KMS-11 (cell line): ENCODE measurements around the gene AVEN.
"Not testable (repeated sequence)": the region's sequence is repeated elsewhere in the genome, so short reads cannot be mapped to it uniquely, and the experiment has no call there.

Source experiments
- H2AFZ ChIP-seq: fragments of 200-600 bp; sonication (generic); 2 replicates; pipeline ENCODE4 v1.6.1; 2016; ENCODE audit warnings: antibody characterized with exemption, mixed run types, low read depth
- H3K27ac ChIP-seq: fragments of 200-600 bp; sonication (generic); 2 replicates; pipeline ENCODE4 v1.6.1; 2016; ENCODE audit warnings: mild to moderate bottlenecking, mixed run types
- H3K27me3 ChIP-seq: fragments of 200-600 bp; sonication (generic); 2 replicates; pipeline ENCODE4 v1.6.1; 2017; ENCODE audit warnings: mild to moderate bottlenecking, low read depth, mixed run types, moderate library complexity; ENCODE audit not compliant: insufficient read depth
- H3K36me3 ChIP-seq: fragments of 200-600 bp; sonication (generic); 2 replicates; pipeline ENCODE4 v1.6.1; 2017; ENCODE audit warnings: mild to moderate bottlenecking, mixed run types; ENCODE audit not compliant: insufficient read depth
- H3K4me1 ChIP-seq: fragments of 200-600 bp; sonication (generic); 2 replicates; pipeline ENCODE4 v1.6.1; 2016; ENCODE audit warnings: mild to moderate bottlenecking, low read depth, mixed run types; ENCODE audit not compliant: poor library complexity, severe bottlenecking
- H3K4me2 ChIP-seq: fragments of 200-600 bp; sonication (generic); 2 replicates; pipeline ENCODE4 v1.7.0; 2016; ENCODE audit warnings: mild to moderate bottlenecking, mixed run types
- H3K4me3 ChIP-seq: fragments of 200-600 bp; sonication (generic); IDR thresholded peaks from 2 replicates; pipeline ENCODE4 v1.6.1; 2017; ENCODE audit warnings: low read depth, low read length, mixed read lengths; ENCODE audit not compliant: insufficient read depth
- H3K79me2 ChIP-seq: fragments of 200-600 bp; sonication (generic); 2 replicates; pipeline ENCODE4 v1.6.1; 2016; ENCODE audit warnings: low read depth, mixed run types; ENCODE audit not compliant: insufficient read depth
- H3K9ac ChIP-seq: fragments of 200-600 bp; sonication (generic); 2 replicates; pipeline ENCODE4 v1.6.1; 2016; ENCODE audit warnings: mild to moderate bottlenecking, mixed run types
- H4K20me1 ChIP-seq: fragments of 200-600 bp; sonication (generic); 2 replicates; pipeline ENCODE4 v1.6.1; 2016; ENCODE audit warnings: mild to moderate bottlenecking, mixed run types; ENCODE audit not compliant: insufficient read depth
- TF ChIP-seq, protein P1 (sequence below): fragments of 200-600 bp; sonication (generic); conservative IDR thresholded peaks from 2 replicates; pipeline ENCODE4 v1.6.1; 2017; ENCODE audit warnings: low read depth, mild to moderate bottlenecking, antibody characterized with exemption, low read length, moderate library complexity, mixed read lengths

Gene AVEN

DNA sequence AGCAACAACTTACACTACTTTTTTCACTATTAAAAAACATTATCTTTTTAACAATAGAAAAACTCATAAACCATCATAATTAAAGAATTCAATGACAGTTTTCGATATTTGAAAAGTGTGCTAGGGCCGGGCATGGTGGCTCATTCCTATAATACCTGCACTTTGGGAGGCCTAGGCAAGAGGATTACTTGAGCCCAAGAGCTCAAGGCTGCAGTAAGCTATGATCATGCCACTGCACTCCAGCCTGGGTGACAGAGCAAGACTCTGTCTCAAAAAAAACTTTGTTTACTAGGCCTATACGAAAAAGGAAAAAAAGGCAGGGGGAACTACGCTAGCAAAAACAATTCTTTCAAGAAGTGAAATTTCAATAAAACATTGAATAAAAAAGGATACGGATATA, 28.1 kb downstream of the AVEN start:
- Histone ChIP-seq H3K27me3 (no peaks in the 10 kb centered on the region), H3K79me2 (no peaks in the 10 kb centered on the region), H2AFZ (no peak overlapping the region), H3K9ac (no peak overlapping the region), H3K4me1 (no peaks in the 10 kb centered on the region), H3K36me3 (no peaks in the 10 kb centered on the region), H3K4me2 (no peak overlapping the region), H3K27ac (no peak overlapping the region), H3K4me3 (no peak overlapping the region), H4K20me1 (no peaks in the 10 kb centered on the region)
- TF ChIP-seq, protein P1, sequence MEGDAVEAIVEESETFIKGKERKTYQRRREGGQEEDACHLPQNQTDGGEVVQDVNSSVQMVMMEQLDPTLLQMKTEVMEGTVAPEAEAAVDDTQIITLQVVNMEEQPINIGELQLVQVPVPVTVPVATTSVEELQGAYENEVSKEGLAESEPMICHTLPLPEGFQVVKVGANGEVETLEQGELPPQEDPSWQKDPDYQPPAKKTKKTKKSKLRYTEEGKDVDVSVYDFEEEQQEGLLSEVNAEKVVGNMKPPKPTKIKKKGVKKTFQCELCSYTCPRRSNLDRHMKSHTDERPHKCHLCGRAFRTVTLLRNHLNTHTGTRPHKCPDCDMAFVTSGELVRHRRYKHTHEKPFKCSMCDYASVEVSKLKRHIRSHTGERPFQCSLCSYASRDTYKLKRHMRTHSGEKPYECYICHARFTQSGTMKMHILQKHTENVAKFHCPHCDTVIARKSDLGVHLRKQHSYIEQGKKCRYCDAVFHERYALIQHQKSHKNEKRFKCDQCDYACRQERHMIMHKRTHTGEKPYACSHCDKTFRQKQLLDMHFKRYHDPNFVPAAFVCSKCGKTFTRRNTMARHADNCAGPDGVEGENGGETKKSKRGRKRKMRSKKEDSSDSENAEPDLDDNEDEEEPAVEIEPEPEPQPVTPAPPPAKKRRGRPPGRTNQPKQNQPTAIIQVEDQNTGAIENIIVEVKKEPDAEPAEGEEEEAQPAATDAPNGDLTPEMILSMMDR: no peak

DNA sequence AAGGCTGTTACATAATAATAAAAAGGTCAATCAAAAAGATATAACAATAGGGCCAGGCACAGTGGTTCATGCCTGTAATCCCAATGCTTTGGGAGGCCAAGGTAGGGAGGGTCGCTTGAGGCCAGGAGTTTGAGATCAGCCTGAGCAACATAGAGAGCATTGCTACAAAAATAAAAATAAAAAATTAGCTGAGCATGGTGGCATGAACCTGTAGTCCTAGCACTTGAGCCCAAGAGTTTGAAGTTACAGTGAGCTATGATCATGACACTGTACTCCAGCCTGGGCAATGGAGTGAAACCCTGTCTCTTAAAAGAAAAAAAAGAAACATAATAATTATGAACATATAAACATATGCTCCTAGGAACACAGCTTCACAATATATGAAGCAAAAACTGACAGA, 29.3 kb downstream of the AVEN start:
- TF ChIP-seq, protein P1: no peak
- H3K27me3 ChIP-seq: no peaks in the 10 kb centered on the region
- H3K4me3 ChIP-seq: no peak overlapping the region
- no peak overlapping the region for H3K9ac ChIP-seq
- no peaks in the 10 kb centered on the region for H3K36me3 ChIP-seq
- no peak overlapping the region for H3K4me2 ChIP-seq
- H3K4me1 ChIP-seq: no peaks in the 10 kb centered on the region
- H2AFZ ChIP-seq: no peak overlapping the region
- no peak overlapping the region for H3K27ac ChIP-seq
- no peaks in the 10 kb centered on the region for H4K20me1 ChIP-seq
- H3K79me2 ChIP-seq: no peaks in the 10 kb centered on the region

DNA sequence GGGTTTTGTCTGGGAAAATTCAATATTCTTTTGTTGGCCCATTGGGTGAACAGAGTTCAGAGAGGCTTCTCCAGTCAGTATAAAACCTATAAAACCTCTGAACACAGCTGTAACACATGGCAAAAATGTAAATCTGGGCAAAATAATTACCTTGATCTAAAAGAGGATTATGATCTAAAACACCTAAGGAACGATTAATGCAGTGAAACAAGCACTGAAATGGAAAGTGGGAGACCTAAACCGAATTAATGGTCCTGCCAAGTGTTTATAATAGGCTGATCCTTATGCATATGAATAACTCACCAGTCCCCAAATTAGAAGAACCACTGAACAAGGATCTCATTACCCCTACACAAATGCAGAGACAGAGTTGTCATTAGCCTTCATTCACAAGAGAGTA, 32.6 kb downstream of the AVEN start:
- H3K4me3 ChIP-seq: no peak overlapping the region
- H3K27me3 ChIP-seq: no peaks in the 10 kb centered on the region
- H3K9ac ChIP-seq: no peak overlapping the region
- H3K27ac ChIP-seq: no peak overlapping the region
- H3K4me1 ChIP-seq: no peaks in the 10 kb centered on the region
- no peak overlapping the region for H3K4me2 ChIP-seq
- H2AFZ ChIP-seq: no peak overlapping the region
- TF ChIP-seq, protein P1: no peak
- H4K20me1 ChIP-seq: no peaks in the 10 kb centered on the region
- H3K36me3 ChIP-seq: no peaks in the 10 kb centered on the region
- no peaks in the 10 kb centered on the region for H3K79me2 ChIP-seq

DNA sequence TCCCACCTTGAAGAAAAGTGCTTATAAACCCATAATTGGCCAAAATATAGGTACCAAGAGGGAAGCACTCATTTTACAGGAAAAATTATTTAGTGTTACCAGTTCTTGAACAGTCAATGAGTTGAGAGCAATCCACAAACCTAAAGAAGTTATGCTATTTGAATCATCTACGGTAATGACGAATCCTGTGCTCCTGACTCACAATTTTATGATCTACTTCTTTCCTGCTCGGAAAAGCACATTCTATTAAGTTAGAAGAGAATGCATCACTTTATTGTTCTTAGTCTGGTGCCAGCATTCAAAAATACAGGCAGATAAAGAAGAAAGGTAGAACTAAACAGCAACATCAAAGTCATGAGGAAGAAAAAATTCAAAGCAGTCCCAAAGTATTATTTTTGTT, 37.5 kb downstream of the AVEN start:
- Histone ChIP-seq H3K27me3 (no peaks in the 10 kb centered on the region), H3K4me1 (no peaks in the 10 kb centered on the region), H3K27ac (no peak overlapping the region), H3K36me3 (no peaks in the 10 kb centered on the region), H4K20me1 (no peaks in the 10 kb centered on the region), H3K79me2 (no peaks in the 10 kb centered on the region), H3K4me3 (no peak overlapping the region), H3K9ac (no peak overlapping the region), H2AFZ (no peak overlapping the region), H3K4me2 (no peak overlapping the region)
- TF ChIP-seq, protein P1: no peak

DNA sequence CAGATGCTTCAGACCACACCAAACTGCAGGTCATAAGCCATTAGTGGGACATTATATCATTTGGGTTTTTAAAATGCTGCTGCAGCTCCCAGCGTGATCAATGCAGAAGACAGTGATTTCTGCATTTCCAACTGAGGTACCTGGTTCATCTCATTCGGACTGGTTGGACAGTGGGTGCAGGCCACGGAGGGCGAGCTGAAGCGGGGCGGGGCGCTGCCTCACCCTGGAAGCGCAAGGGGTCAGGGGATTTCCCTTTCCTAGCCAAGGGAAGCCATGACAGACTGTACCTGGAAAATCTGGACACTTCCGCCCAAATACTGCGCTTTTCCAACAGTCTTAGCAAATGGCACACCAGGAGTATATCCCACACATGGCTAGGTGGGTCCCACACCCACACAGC, 43.3 kb downstream of the AVEN start:
- H3K36me3 ChIP-seq, H3K27ac ChIP-seq, H3K4me3 ChIP-seq, H4K20me1 ChIP-seq, H2AFZ ChIP-seq, H3K27me3 ChIP-seq, H3K9ac ChIP-seq, H3K4me2 ChIP-seq, H3K79me2 ChIP-seq, H3K4me1 ChIP-seq: not testable (repeated sequence)
